NB4 (cell line): ENCODE data around the gene ASIC2.

Source experiments
- DNase-seq: peaks from one replicate; pipeline ENCODE4 v3.0.0; 2010; ENCODE audit warnings: low read depth
- H3K4me3 ChIP-seq: one replicate; pipeline ENCODE4 v1.5.1; 2011; ENCODE audit warnings: mild to moderate bottlenecking, low read depth, low read length, moderate library complexity
- CTCF ChIP-seq: IDR thresholded peaks from one replicate; pipeline ENCODE4 v1.5.1; 2012; ENCODE audit warnings: low read depth, low read length
- MAX ChIP-seq: IDR thresholded peaks from 2 replicates; pipeline ENCODE4 v1.6.1; 2011; ENCODE audit warnings: low read depth, low read length
- MYC ChIP-seq: IDR thresholded peaks from 2 replicates; pipeline ENCODE4 v1.6.1; 2011; ENCODE audit warnings: low read depth, low read length
- POLR2A ChIP-seq: IDR thresholded peaks from 2 replicates; pipeline ENCODE4 v1.6.1; 2011; ENCODE audit warnings: mild to moderate bottlenecking; ENCODE audit not compliant: insufficient read length; ENCODE audit errors: extremely low read depth

ASIC2 gene

GRCh38 chr17:33054412-33054811 is 238.7 kb downstream of the ASIC2 start:
- no peak for DNase-seq
- no peak overlapping the region for H3K4me3 ChIP-seq
- TF ChIP-seq POLR2A: no peak
- TF ChIP-seq CTCF: no peak
- TF ChIP-seq MAX: no peak
- TF ChIP-seq MYC: no peak

- no peak for DNase-seq
- no peak overlapping the region for H3K4me3 ChIP-seq
- TF ChIP-seq MYC (no peak), MAX (no peak), POLR2A (no peak), CTCF (no peak)
Measured at GRCh38 chr17:33053676-33054075, 239.4 kb downstream of the ASIC2 start.

GRCh38 chr17:33052856-33053255 is 240.2 kb downstream of the ASIC2 start:
- no peak for DNase-seq
- TF ChIP-seq MAX: no peak
- no peak for TF ChIP-seq POLR2A
- TF ChIP-seq MYC: no peak
- no peak for TF ChIP-seq CTCF
- H3K4me3 ChIP-seq: no peak overlapping the region

- TF ChIP-seq CTCF: no peak
- no peak for TF ChIP-seq MYC
- no peak for TF ChIP-seq MAX
- TF ChIP-seq POLR2A: no peak
- no peak for DNase-seq
- no peak overlapping the region for H3K4me3 ChIP-seq
Measured at GRCh38 chr17:33050611-33051140, 242.4 kb downstream of the ASIC2 start.

GRCh38 chr17:33049781-33050414 is 243.2 kb downstream of the ASIC2 start:
- no peak overlapping the region for H3K4me3 ChIP-seq
- peak; percentile 46 for DNase-seq
- TF ChIP-seq CTCF: peak; percentile 96
- TF ChIP-seq MAX: no peak
